WTC11 (cell line): ENCODE measurements around the gene INO80B. TPM values are rescaled to one million over a fixed set of nuclear protein-coding genes. Genes with fewer than 3 reads are reported as not detected.

ENCODE experiments used
- ATF2 ChIP-seq: sonication (generic); formaldehyde crosslinking; IDR thresholded peaks from 2 replicates; pipeline ENCODE4 v1.8.1; 2022; ENCODE audit warnings: low read depth, missing genetic modification reagents, borderline replicate concordance
- CTCF ChIP-seq: fragments of 200-600 bp; IDR thresholded peaks from 2 replicates; pipeline ENCODE4 v1.8.0; 2022; ENCODE audit warnings: antibody characterized with exemption
- E2F4 ChIP-seq: sonication (generic); formaldehyde crosslinking; IDR thresholded peaks from 2 replicates; pipeline ENCODE4 v1.8.1; 2022; ENCODE audit warnings: low read depth, mild to moderate bottlenecking, moderate library complexity, missing genetic modification reagents, borderline replicate concordance
- FOXK1 ChIP-seq: sonication (generic); formaldehyde crosslinking; IDR thresholded peaks from 2 replicates; pipeline ENCODE4 v1.8.0; 2022; ENCODE audit warnings: mild to moderate bottlenecking, moderate library complexity, missing genetic modification reagents
- FOXP1 ChIP-seq: sonication (generic); formaldehyde crosslinking; IDR thresholded peaks from 2 replicates; pipeline ENCODE4 v1.8.0; 2022; ENCODE audit warnings: missing genetic modification reagents, mild to moderate bottlenecking, moderate library complexity, borderline replicate concordance
- NR2C2 ChIP-seq: sonication (generic); formaldehyde crosslinking; IDR thresholded peaks from 2 replicates; pipeline ENCODE4 v1.8.0; 2022; ENCODE audit warnings: mild to moderate bottlenecking, missing genetic modification reagents
- PRDM15 ChIP-seq: sonication (generic); formaldehyde crosslinking; IDR thresholded peaks from 2 replicates; pipeline ENCODE4 v1.8.0; 2022; ENCODE audit warnings: missing genetic modification reagents
- PREB ChIP-seq: sonication (generic); formaldehyde crosslinking; IDR thresholded peaks from 2 replicates; pipeline ENCODE4 v1.8.1; 2022; ENCODE audit warnings: mild to moderate bottlenecking, missing genetic modification reagents, moderate library complexity, borderline replicate concordance
- TEAD4 ChIP-seq: sonication (generic); formaldehyde crosslinking; IDR thresholded peaks from 2 replicates; pipeline ENCODE4 v1.8.0; 2022; ENCODE audit warnings: mild to moderate bottlenecking, missing genetic modification reagents
- ZBTB43 ChIP-seq: sonication (generic); formaldehyde crosslinking; IDR thresholded peaks from 2 replicates; pipeline ENCODE4 v1.8.1; 2023; ENCODE audit warnings: mild to moderate bottlenecking, missing genetic modification reagents
- ZNF138 ChIP-seq: sonication (generic); formaldehyde crosslinking; conservative IDR thresholded peaks from 2 replicates; pipeline ENCODE4 v1.8.1; 2022; ENCODE audit warnings: mild to moderate bottlenecking, moderate library complexity, missing genetic modification reagents
- ZNF281 ChIP-seq: sonication (generic); formaldehyde crosslinking; IDR thresholded peaks from 2 replicates; pipeline ENCODE4 v1.8.0; 2023; ENCODE audit warnings: mild to moderate bottlenecking, missing genetic modification reagents
- ZNF423 ChIP-seq: fragments of 250-450 bp; sonication (Bioruptor Pico); IDR thresholded peaks from 2 replicates; pipeline ENCODE4 v2.1.2; 2022; ENCODE audit warnings: mild to moderate bottlenecking, moderate library complexity
- total RNA-seq: library from RNA; stranded (reverse); gene quantifications from 3 replicates; pipeline ENCODE4 v1.2.3, GENCODE V29; 2021
- TF ChIP-seq, protein P1 (sequence below): fragments of 250-450 bp; sonication (Bioruptor Pico); conservative IDR thresholded peaks from 2 replicates; pipeline ENCODE4 v1.9.0; 2021; ENCODE audit warnings: mild to moderate bottlenecking
- TF ChIP-seq, protein P2 (sequence below): sonication (generic); formaldehyde crosslinking; IDR thresholded peaks from 2 replicates; pipeline ENCODE4 v1.8.0; 2022; ENCODE audit warnings: mild to moderate bottlenecking, missing genetic modification reagents

The INO80B gene
- total RNA-seq, 1 experiment from 2014 or later: 20.2 TPM

GRCh38 chr2:74441690-74442482 lies 13.0 kb upstream of the INO80B start, which contains the start of gene RTKN (continued):
- peak; percentile 84; the same call in 1 of the 2 replicates for TF ChIP-seq FOXP1 (CRISPR knock-in tag)
- TF ChIP-seq NR2C2 (CRISPR knock-in tag): no peak
- TF ChIP-seq PREB (CRISPR knock-in tag): no peak
- no peak for TF ChIP-seq ZBTB43
- TF ChIP-seq ZNF423 (CRISPR knock-in tag): 0 out of 2 replicates have a peak, but pooled peaks have one; percentile 17
- TF ChIP-seq, protein P1, sequence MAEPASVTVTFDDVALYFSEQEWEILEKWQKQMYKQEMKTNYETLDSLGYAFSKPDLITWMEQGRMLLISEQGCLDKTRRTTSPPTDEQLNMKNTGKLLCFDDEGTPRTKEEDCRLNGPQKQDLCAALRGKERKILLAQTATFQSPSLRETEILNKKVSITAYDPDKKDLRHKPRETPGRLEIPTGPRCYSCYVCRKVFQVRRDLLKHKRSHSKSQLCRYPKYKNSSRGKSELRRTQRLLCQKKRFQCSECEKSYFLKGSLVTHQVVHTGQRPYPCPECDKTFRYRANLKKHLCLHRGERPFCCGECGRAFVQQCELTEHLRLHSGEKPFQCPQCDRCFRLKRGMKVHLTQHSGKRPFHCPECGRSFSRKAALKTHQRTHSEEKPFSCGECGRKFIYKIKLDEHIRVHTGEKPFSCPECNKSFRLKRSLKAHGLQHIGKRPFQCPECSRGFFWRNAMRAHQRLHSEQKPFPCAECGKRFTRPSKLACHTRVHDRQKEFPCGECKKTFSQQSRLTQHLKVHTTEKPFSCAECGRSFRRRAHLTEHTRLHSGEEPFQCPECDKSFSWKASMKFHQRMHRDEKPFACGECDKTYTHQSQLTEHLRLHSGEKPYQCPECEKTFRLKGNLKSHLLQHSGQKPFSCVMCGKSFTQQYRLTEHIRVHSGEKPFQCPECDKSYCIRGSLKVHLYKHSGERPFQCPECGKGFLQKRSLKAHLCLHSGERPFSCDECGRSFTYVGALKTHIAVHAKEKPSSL (CRISPR knock-in tag): no peak
- TF ChIP-seq ZNF138: 0 out of 2 replicates have a peak, but pooled peaks have one; percentile 68
- no peak for TF ChIP-seq TEAD4 (CRISPR knock-in tag)
- TF ChIP-seq PRDM15 (CRISPR knock-in tag): 0 out of 2 replicates have a peak, but pooled peaks have one; percentile 25
- TF ChIP-seq CTCF: no peak
- TF ChIP-seq, protein P2, sequence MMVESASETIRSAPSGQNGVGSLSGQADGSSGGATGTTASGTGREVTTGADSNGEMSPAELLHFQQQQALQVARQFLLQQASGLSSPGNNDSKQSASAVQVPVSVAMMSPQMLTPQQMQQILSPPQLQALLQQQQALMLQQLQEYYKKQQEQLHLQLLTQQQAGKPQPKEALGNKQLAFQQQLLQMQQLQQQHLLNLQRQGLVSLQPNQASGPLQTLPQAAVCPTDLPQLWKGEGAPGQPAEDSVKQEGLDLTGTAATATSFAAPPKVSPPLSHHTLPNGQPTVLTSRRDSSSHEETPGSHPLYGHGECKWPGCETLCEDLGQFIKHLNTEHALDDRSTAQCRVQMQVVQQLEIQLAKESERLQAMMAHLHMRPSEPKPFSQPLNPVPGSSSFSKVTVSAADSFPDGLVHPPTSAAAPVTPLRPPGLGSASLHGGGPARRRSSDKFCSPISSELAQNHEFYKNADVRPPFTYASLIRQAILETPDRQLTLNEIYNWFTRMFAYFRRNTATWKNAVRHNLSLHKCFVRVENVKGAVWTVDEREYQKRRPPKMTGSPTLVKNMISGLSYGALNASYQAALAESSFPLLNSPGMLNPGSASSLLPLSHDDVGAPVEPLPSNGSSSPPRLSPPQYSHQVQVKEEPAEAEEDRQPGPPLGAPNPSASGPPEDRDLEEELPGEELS: peak; percentile 31; the same call in 1 of the 2 replicates
- TF ChIP-seq E2F4 (CRISPR knock-in tag): no peak
- TF ChIP-seq ATF2: no peak
- no peak for TF ChIP-seq ZNF281 (CRISPR knock-in tag)
- TF ChIP-seq FOXK1: peak; percentile 69
